H1 (cell line): ENCODE measurements around the gene ETF1. TPM values are rescaled to one million over a fixed set of nuclear protein-coding genes. Genes with fewer than 3 reads are reported as not detected.

Experiments
- CTCF ChIA-PET: fragments of 300-600 bp; sonication (Branson Sonifier 250); formaldehyde crosslinking; loops from one replicate; lab custom pipeline; 2021; ENCODE audit not compliant: partially characterized antibody; lab: Charles Lee
- POLR2A ChIA-PET: fragments of 300-600 bp; sonication (Branson Sonifier 250); formaldehyde crosslinking; loops from one replicate; lab custom pipeline; 2021; ENCODE audit warnings: inconsistent platforms; ENCODE audit not compliant: partially characterized antibody; lab: Charles Lee
- DNase-seq, 2 experiments: peaks; one replicate each; pipeline versions ENCODE4 v3.0.0 to v3.0.0-alpha.2; 2010 to 2022; ENCODE audit warnings: low spot score in 2 of 2, low read depth in 1 of 2, mixed read lengths in 1 of 2
- FAIRE-seq: peaks from 2 replicates; lab custom pipeline; 2011; peaks lifted over from hg19 to GRCh38; lab: Jason Lieb, UNC
- H2AFZ ChIP-seq: 2 replicates; pipeline ENCODE4 v1.8.1; 2012; ENCODE audit warnings: low read length, inconsistent platforms
- H2AK5ac ChIP-seq: 2 replicates; pipeline ENCODE4 v1.6.1; 2013; ENCODE audit warnings: low read depth, low read length
- H2BK120ac ChIP-seq: replicated peaks from 2 replicates; pipeline ENCODE3; 2013; ENCODE audit warnings: low read depth, low read length, inconsistent platforms
- H2BK12ac ChIP-seq: 2 replicates; pipeline ENCODE4 v1.6.1; 2013; ENCODE audit warnings: low read depth, low read length
- H2BK15ac ChIP-seq: 2 replicates; pipeline ENCODE4 v1.6.1; 2013; ENCODE audit warnings: low read length
- H2BK20ac ChIP-seq: 2 replicates; pipeline ENCODE4 v1.6.1; 2013; ENCODE audit warnings: low read length
- H2BK5ac ChIP-seq: 2 replicates; pipeline ENCODE4 v1.6.1; 2013; ENCODE audit warnings: low read depth, low read length
- H3K14ac ChIP-seq: 2 replicates; pipeline ENCODE4 v1.6.1; 2013; ENCODE audit warnings: inconsistent platforms; ENCODE audit not compliant: insufficient read length
- H3K18ac ChIP-seq: 2 replicates; pipeline ENCODE4 v1.6.1; 2013; ENCODE audit warnings: low read length; ENCODE audit errors: extremely low read depth
- H3K23ac ChIP-seq: 2 replicates; pipeline ENCODE4 v1.6.1; 2013; ENCODE audit warnings: inconsistent platforms; ENCODE audit not compliant: insufficient read length
- H3K23me2 ChIP-seq: 2 replicates; pipeline ENCODE4 v1.6.1; 2013; ENCODE audit warnings: low read depth, low read length
- H3K27ac ChIP-seq: 2 replicates; pipeline ENCODE4 v1.6.1; 2011; ENCODE audit warnings: low read depth, low read length, inconsistent platforms
- H3K27me3 ChIP-seq, 4 experiments: replicated peaks in 1 of 4; 1 replicate in 1 of 4; 2 replicates in 3 of 4; pipeline versions ENCODE4 v1.6.1 to v1.8.1; 2011 to 2013; ENCODE audit warnings: low read length in 3 of 4, mild to moderate bottlenecking in 3 of 4, inconsistent platforms in 2 of 4, mixed read lengths in 2 of 4, moderate library complexity in 1 of 4; ENCODE audit not compliant: control insufficient read depth in 3 of 4, insufficient read depth in 3 of 4; ENCODE audit errors: extremely low read depth in 1 of 4
- H3K36me3 ChIP-seq, 4 experiments: 2 replicates each; pipeline versions ENCODE4 v1.6.1 to v1.8.1; 2011 to 2013; ENCODE audit warnings: mild to moderate bottlenecking in 4 of 4, low read length in 3 of 4, moderate library complexity in 2 of 4, control low read depth in 1 of 4, inconsistent platforms in 1 of 4; ENCODE audit not compliant: insufficient read depth in 4 of 4, control insufficient read depth in 2 of 4
- H3K4ac ChIP-seq: replicated peaks from 2 replicates; pipeline ENCODE3; 2013; ENCODE audit warnings: low read length, low read depth, mixed read lengths, inconsistent platforms; ENCODE audit not compliant: insufficient read length
- H3K4me1 ChIP-seq, 4 experiments: replicated peaks in 1 of 4; 1 replicate in 1 of 4; 2 replicates in 3 of 4; pipeline versions ENCODE4 v1.6.1 to v1.8.1; 2011 to 2013; ENCODE audit warnings: low read length in 3 of 4, inconsistent platforms in 2 of 4, mixed read lengths in 1 of 4; ENCODE audit not compliant: insufficient read depth in 4 of 4, control insufficient read depth in 3 of 4
- H3K4me2 ChIP-seq, 2 experiments: 2 replicates each; pipeline versions ENCODE4 v1.6.1 to v1.8.1; 2011 to 2013; ENCODE audit warnings: low read depth in 2 of 2, low read length in 2 of 2, control low read depth in 1 of 2, inconsistent platforms in 1 of 2, mild to moderate bottlenecking in 1 of 2; ENCODE audit not compliant: insufficient read depth in 1 of 2
- H3K4me3 ChIP-seq, 4 experiments: fragments of 200-600, 300-600 bp in 1 of 4; sonication (generic), shearing (Covaris generic), sonication (Bioruptor Twin) in 1 of 4; 2 replicates each; pipeline versions ENCODE4 v1.5.1 to v1.8.1; 2011 to 2016; ENCODE audit warnings: low read length in 4 of 4, low read depth in 3 of 4, control low read depth in 2 of 4, inconsistent platforms in 2 of 4, mild to moderate bottlenecking in 2 of 4, mixed read lengths in 1 of 4, moderate library complexity in 1 of 4; ENCODE audit not compliant: insufficient read depth in 2 of 4; ENCODE audit errors: extremely low read depth in 1 of 4
- H3K56ac ChIP-seq: replicated peaks from 2 replicates; pipeline ENCODE3; 2013; ENCODE audit warnings: low read depth, mild to moderate bottlenecking, mixed read lengths, low read length, inconsistent platforms; ENCODE audit not compliant: insufficient read length
- H3K79me1 ChIP-seq: 2 replicates; pipeline ENCODE4 v1.6.1; 2013; ENCODE audit warnings: low read depth, low read length, control low read depth
- H3K79me2 ChIP-seq, 2 experiments: 2 replicates each; pipeline versions ENCODE4 v1.6.1 to v1.8.1; 2012 to 2013; ENCODE audit warnings: low read length in 2 of 2, mild to moderate bottlenecking in 2 of 2, inconsistent platforms in 1 of 2; ENCODE audit not compliant: insufficient read depth in 2 of 2, control insufficient read depth in 1 of 2
- H3K9ac ChIP-seq, 4 experiments: replicated peaks in 1 of 4; 1 replicate in 1 of 4; 2 replicates in 3 of 4; pipeline versions ENCODE4 v1.6.1 to v1.8.1; 2011 to 2013; ENCODE audit warnings: low read depth in 3 of 4, low read length in 3 of 4, control low read depth in 2 of 4, mild to moderate bottlenecking in 2 of 4, moderate library complexity in 2 of 4, inconsistent platforms in 1 of 4; ENCODE audit errors: extremely low read depth in 1 of 4
- H3K9me3 ChIP-seq, 2 experiments: 2 replicates each; pipeline versions ENCODE4 v1.6.1 to v1.8.1; 2012 to 2013; ENCODE audit warnings: mild to moderate bottlenecking in 2 of 2, moderate library complexity in 2 of 2, control low read depth in 1 of 2, inconsistent platforms in 1 of 2, low read depth in 1 of 2, low read length in 1 of 2, mixed read lengths in 1 of 2; ENCODE audit not compliant: insufficient read depth in 2 of 2
- H4K20me1 ChIP-seq, 2 experiments: replicated peaks in 1 of 2; 2 replicates each; pipeline versions ENCODE3 to v1.8.1; 2011 to 2013; ENCODE audit warnings: inconsistent platforms in 2 of 2, low read length in 2 of 2, mild to moderate bottlenecking in 1 of 2; ENCODE audit not compliant: insufficient read depth in 2 of 2, control insufficient read depth in 1 of 2
- H4K5ac ChIP-seq: 2 replicates; pipeline ENCODE4 v1.6.1; 2013; ENCODE audit warnings: low read length, low read depth, mixed read lengths, inconsistent platforms; ENCODE audit not compliant: insufficient read length
- H4K8ac ChIP-seq: 2 replicates; pipeline ENCODE4 v1.8.0; 2013; ENCODE audit warnings: mild to moderate bottlenecking, moderate library complexity, low read length, inconsistent platforms; ENCODE audit not compliant: insufficient read depth; ENCODE audit errors: extremely low read depth
- H4K91ac ChIP-seq: replicated peaks from 2 replicates; pipeline ENCODE3; 2013; ENCODE audit warnings: low read length, mixed read lengths, inconsistent platforms; ENCODE audit not compliant: insufficient read length
- CBX8 ChIP-seq: fragments of 300-800, 300-1000 bp; sonication (generic); IDR thresholded peaks from 2 replicates; pipeline ENCODE4 v1.7.1; 2016; ENCODE audit warnings: low read depth, low read length, borderline replicate concordance
- CTBP2 ChIP-seq: IDR thresholded peaks from 2 replicates; pipeline ENCODE4 v1.7.0; 2011; ENCODE audit warnings: borderline replicate concordance, mild to moderate bottlenecking, moderate library complexity, mixed read lengths, low read length; ENCODE audit not compliant: insufficient read depth, insufficient read length
- HDAC2 ChIP-seq, 2 experiments: fragments of 300-600 bp in 1 of 2; sonication (generic) in 1 of 2; IDR thresholded peaks; 2 replicates each; pipeline ENCODE4 v1.6.1; 2011 to 2012; ENCODE audit warnings: low read depth in 2 of 2, low read length in 2 of 2, mild to moderate bottlenecking in 2 of 2, moderate library complexity in 2 of 2, borderline replicate concordance in 1 of 2, inconsistent platforms in 1 of 2
- MAFK ChIP-seq: IDR thresholded peaks from 2 replicates; pipeline ENCODE4 v1.6.1; 2012; ENCODE audit warnings: low read depth, mild to moderate bottlenecking, improper control_type of control experiment, low read length
- RAD21 ChIP-seq, 2 experiments: IDR thresholded peaks in 1 of 2; conservative IDR thresholded peaks in 1 of 2; 2 replicates each; pipeline ENCODE4 v1.6.1; 2011; ENCODE audit warnings: low read depth in 2 of 2, low read length in 2 of 2, improper control_type of control experiment in 1 of 2, inconsistent platforms in 1 of 2, mild to moderate bottlenecking in 1 of 2, moderate library complexity in 1 of 2
- SAP30 ChIP-seq: fragments of 300-600 bp; sonication (generic); IDR thresholded peaks from 2 replicates; pipeline ENCODE4 v1.7.1; 2012; ENCODE audit warnings: low read length, moderate library complexity, mild to moderate bottlenecking, inconsistent platforms; ENCODE audit not compliant: insufficient read depth, insufficient replicate concordance
- SIX5 ChIP-seq: IDR thresholded peaks from 2 replicates; pipeline ENCODE4 v1.6.1; 2011; ENCODE audit warnings: mild to moderate bottlenecking, low read depth, low read length
- SP2 ChIP-seq: IDR thresholded peaks from 2 replicates; pipeline ENCODE4 v1.6.1; 2012; ENCODE audit warnings: mild to moderate bottlenecking, low read length, inconsistent platforms
- TAF1 ChIP-seq: IDR thresholded peaks from 2 replicates; pipeline ENCODE4 v1.6.1; 2011; ENCODE audit warnings: mild to moderate bottlenecking, low read depth, low read length
- YY1 ChIP-seq: IDR thresholded peaks from 2 replicates; pipeline ENCODE4 v1.6.1; 2011; ENCODE audit warnings: low read depth, mild to moderate bottlenecking, low read length
- WGBS, 2 experiments: shearing (Covaris generic) in 1 of 2; methylation state at CpG; one replicate each; pipeline versions ENCODE4 v1.1.6 to v1.1.7; 2013 to 2015; ENCODE audit warnings: low lambda C conversion rate in 2 of 2, mixed read lengths in 2 of 2, inconsistent platforms in 1 of 2, low coverage in 1 of 2, missing lambda C conversion rate in 1 of 2; ENCODE audit not compliant: insufficient replicate concordance in 2 of 2, insufficient coverage in 1 of 2, insufficient read length in 1 of 2; ENCODE audit errors: extremely low coverage in 1 of 2, missing lambda C conversion rate in 1 of 2; 5-methylcytosine and 5-hydroxymethylcytosine counted together
- polyA plus RNA-seq, 7 experiments: library from polyadenylated mRNA; depleted of rRNA in 3 of 7; stranded (reverse) in 5 of 7; unstranded in 2 of 7; fragments of >200 nt in 5 of 7; fragments of 200-250 nt in 2 of 7; gene quantifications; 1 replicate in 5 of 7; 2 replicates in 1 of 7; 4 replicates in 1 of 7; pipeline versions ENCODE4 v1.2.1 to v1.2.3, GENCODE V29; 2011 to 2013; ENCODE audit warnings: missing spikeins in 2 of 7, mixed read lengths in 2 of 7
- total RNA-seq: library from RNA; stranded (reverse); fragmentation: NEBNext Ultra II Directional; extraction: Animal tissue kit (Norgen Biotek cat#: 25700); gene quantifications from 2 replicates; pipeline ENCODE4 v1.2.1, GENCODE V29; 2021

Gene ETF1
- total and polyA plus RNA-seq, 2 of the 8 experiments (the other 6 are each of a cell fraction or from before 2014, with no cell fraction given): 50.5 to 168 TPM

- no peak overlapping the region for H3K14ac ChIP-seq
- 93% methylated on average over 4 of the region's 4 CpGs; no CpG with 5 or more reads in 1 of the 2 experiments for WGBS, 2 experiments
- no peak overlapping the region for H2BK12ac ChIP-seq
- peaks cover 0 to 38% of the 10 kb centered on the region in 2 experiments; a peak in 2 of 4 replicates for H3K79me2 ChIP-seq
- CTCF ChIA-PET: interaction anchor here (0.6 to 2.3 kb wide), 5 partner anchors 10 to 66 kb away, joined by 3 to 8 read pairs (median 3); no protein-coding TSS in a partner anchor
- H2AFZ ChIP-seq: no peak overlapping the region
- no peaks in the 10 kb centered on the region for H3K27me3 ChIP-seq
- no peak overlapping the region for H3K9ac ChIP-seq
- H4K20me1 ChIP-seq: peaks cover 5 to 12% of the 10 kb centered on the region in 2 experiments
- DNase-seq: no peak
- peaks cover 3% of the 10 kb centered on the region; the same call in 1 of the 2 replicates for H3K79me1 ChIP-seq
- H3K27ac ChIP-seq: no peak overlapping the region
- H4K5ac ChIP-seq: no peak overlapping the region
- H2BK20ac ChIP-seq: no peak overlapping the region
- H2AK5ac ChIP-seq: no peak overlapping the region
- H3K4me3 ChIP-seq: no peak overlapping the region
- no peak overlapping the region for H2BK120ac ChIP-seq
- POLR2A ChIA-PET: interaction anchor here (0.6 to 4.5 kb wide), 9 partner anchors 11 to 202 kb away, joined by 3 to 25 read pairs (median 4); partner anchors contain the start of genes ETF1 and FAM53C
- no peak overlapping the region for H4K8ac ChIP-seq
- no peak overlapping the region for H3K56ac ChIP-seq
- H3K9me3 ChIP-seq: no peaks in the 10 kb centered on the region
- no peak overlapping the region for H3K4me2 ChIP-seq
- no peak for FAIRE-seq
- no peak overlapping the region for H3K18ac ChIP-seq
- no peak overlapping the region for H3K23ac ChIP-seq
- H3K4me1 ChIP-seq: no peaks in the 10 kb centered on the region
- no peaks in the 10 kb centered on the region for H3K23me2 ChIP-seq
- peaks cover 21 to 69% (median 53%) of the 10 kb centered on the region in 4 experiments for H3K36me3 ChIP-seq
- no peak overlapping the region for H2BK5ac ChIP-seq
- no peak overlapping the region for H4K91ac ChIP-seq
- no peak overlapping the region for H2BK15ac ChIP-seq
- no peak for TF ChIP-seq SIX5
- TF ChIP-seq CTBP2: no peak
- TF ChIP-seq SP2: no peak
- no peak for TF ChIP-seq SAP30
- TF ChIP-seq MAFK: no peak
- TF ChIP-seq TAF1: no peak
- no peak for TF ChIP-seq YY1
- no peak for TF ChIP-seq RAD21 (IDR thresholded peaks at IDR 0.05 in 1 of 2, conservative IDR thresholded peaks at IDR 0.05 in 1 of 2; ENCODE audit: low read depth in 2 of 2, low read length in 2 of 2)
- no peak for TF ChIP-seq HDAC2 (IDR thresholded peaks at IDR 0.05; ENCODE audit: borderline replicate concordance in 1 of 2, low read depth in 2 of 2, low read length in 2 of 2)
- no peak for TF ChIP-seq CBX8
- H3K4ac ChIP-seq: no peak overlapping the region
Observed at GRCh38 chr5:138517437-138517836, 25.6 kb downstream of the ETF1 start.
